Type B pancreatic cell (in vitro differentiated cells): Measurements from ENCODE around the gene DOCK4. TPM values are rescaled to one million over a fixed set of nuclear protein-coding genes. Genes with fewer than 3 reads are reported as not detected.

ENCODE experiments used
- DNase-seq: peaks from one replicate; pipeline ENCODE4 v3.0.0; 2021; ENCODE audit warnings: mixed read lengths; ENCODE audit not compliant: unreplicated experiment; ENCODE audit errors: extremely low spot score
- H3K27ac Mint-ChIP-seq: 2 replicates; pipeline ENCODE4 v1.8.0; 2021; ENCODE audit warnings: mild to moderate bottlenecking, mixed read lengths
- H3K27me3 Mint-ChIP-seq: 2 replicates; pipeline ENCODE4 v1.8.0; 2021; ENCODE audit warnings: mixed read lengths
- H3K36me3 Mint-ChIP-seq: 2 replicates; pipeline ENCODE4 v1.8.0; 2021; ENCODE audit warnings: mixed read lengths
- H3K4me1 Mint-ChIP-seq: one replicate; pipeline ENCODE4 v1.8.0; 2021; ENCODE audit warnings: mixed read lengths; ENCODE audit not compliant: unreplicated experiment
- H3K4me3 Mint-ChIP-seq: 2 replicates; pipeline ENCODE4 v1.8.0; 2021; ENCODE audit warnings: mild to moderate bottlenecking, mixed read lengths
- H3K9me3 Mint-ChIP-seq: 2 replicates; pipeline ENCODE4 v1.8.0; 2021; ENCODE audit warnings: mixed read lengths
- CTCF ChIP-seq: fragments of 200-600 bp; sonication (generic); conservative IDR thresholded peaks from 2 replicates; pipeline ENCODE4 v1.5.0; 2021; ENCODE audit warnings: antibody characterized with exemption, mild to moderate bottlenecking
- total RNA-seq: library from RNA; stranded (reverse); gene quantifications from 2 replicates; pipeline ENCODE4 v1.2.1, GENCODE V29; 2021; ENCODE audit warnings: low replicate concordance

DOCK4 gene
- total RNA-seq, 1 donor from 2014 or later: 24.6 TPM

- no peaks in the 10 kb centered on the region for H3K4me1 Mint-ChIP-seq
- H3K4me3 Mint-ChIP-seq: no peak overlapping the region
- peaks cover 4% of the 10 kb centered on the region for H3K9me3 Mint-ChIP-seq
- H3K27me3 Mint-ChIP-seq: no peaks in the 10 kb centered on the region
- peaks cover 9% of the 10 kb centered on the region for H3K36me3 Mint-ChIP-seq
- no peak for TF ChIP-seq CTCF
- no peak for DNase-seq
- H3K27ac Mint-ChIP-seq: no peak overlapping the region
These were observed 27.9 kb upstream of the DOCK4 start for GRCh38 chr7:112234147-112234546.

GRCh38 chr7:112233048-112233697 lies 27.0 kb upstream of the DOCK4 start:
- Mint-ChIP-seq H3K4me3 (no peak overlapping the region), H3K9me3 (peaks cover 4% of the 10 kb centered on the region), H3K36me3 (peaks cover 5% of the 10 kb centered on the region), H3K4me1 (no peaks in the 10 kb centered on the region), H3K27me3 (no peaks in the 10 kb centered on the region), H3K27ac (no peak overlapping the region)
- no peak for DNase-seq
- TF ChIP-seq CTCF: no peak

GRCh38 chr7:112232212-112232978 lies 26.2 kb upstream of the DOCK4 start:
- TF ChIP-seq CTCF: no peak
- H3K9me3 Mint-ChIP-seq: peaks cover 4% of the 10 kb centered on the region
- H3K27me3 Mint-ChIP-seq: no peaks in the 10 kb centered on the region
- no peak for DNase-seq
- H3K27ac Mint-ChIP-seq: no peak overlapping the region
- H3K4me1 Mint-ChIP-seq: no peaks in the 10 kb centered on the region
- H3K36me3 Mint-ChIP-seq: peaks cover 4% of the 10 kb centered on the region
- no peak overlapping the region for H3K4me3 Mint-ChIP-seq

GRCh38 chr7:112228632-112229031 lies 22.4 kb upstream of the DOCK4 start:
- TF ChIP-seq CTCF: no peak
- H3K27ac Mint-ChIP-seq: no peak overlapping the region
- H3K4me3 Mint-ChIP-seq: no peak overlapping the region
- H3K4me1 Mint-ChIP-seq: peaks cover 5% of the 10 kb centered on the region
- peaks cover 9% of the 10 kb centered on the region for H3K9me3 Mint-ChIP-seq
- no peaks in the 10 kb centered on the region for H3K27me3 Mint-ChIP-seq
- DNase-seq: no peak
- peaks cover 12% of the 10 kb centered on the region for H3K36me3 Mint-ChIP-seq

- H3K4me3 Mint-ChIP-seq: no peak overlapping the region
- H3K36me3 Mint-ChIP-seq: peaks cover 23% of the 10 kb centered on the region
- no peak for DNase-seq
- H3K9me3 Mint-ChIP-seq: peaks cover 9% of the 10 kb centered on the region
- no peaks in the 10 kb centered on the region for H3K27me3 Mint-ChIP-seq
- H3K4me1 Mint-ChIP-seq: peaks cover 5% of the 10 kb centered on the region
- H3K27ac Mint-ChIP-seq: no peak overlapping the region
- no peak for TF ChIP-seq CTCF
These were observed 20.6 kb upstream of the DOCK4 start for GRCh38 chr7:112226701-112227276.
